NCI-H69 (cell line): Measurements from ENCODE around the gene S1PR1.
A peak's percentile ranks its signal among the peaks of the same experiment; 100 is the strongest.
"Not testable (repeated sequence)": the region's sequence is repeated elsewhere in the genome, so short reads cannot be mapped to it uniquely, and the experiment has no call there.

Experiments used
- DNase-seq: peaks from one replicate; lab custom pipeline; 2025; lab: John Stamatoyannopoulos, UW

S1PR1 gene

GRCh38 chr1:101236516-101237228, at the start of gene S1PR1:
TSS of gene S1PR1 (plus strand) at chr1:101237019. CDS start at chr1:101238985, 1,966 bp downstream.
- peak; percentile 64 for DNase-seq

- DNase-seq, result no peak
Observed at GRCh38 chr1:101187297-101187696, 49.5 kb upstream of the S1PR1 start.

- no peak for DNase-seq
Observed at GRCh38 chr1:101188331-101188730, 48.5 kb upstream of the S1PR1 start.

GRCh38 chr1:101188968-101189367, 47.9 kb upstream of the S1PR1 start:
- not testable (repeated sequence) for DNase-seq

- DNase-seq, result no peak
Observed at GRCh38 chr1:101190441-101190840, 46.4 kb upstream of the S1PR1 start.

GRCh38 chr1:101191049-101191448, 45.8 kb upstream of the S1PR1 start:
- no peak for DNase-seq

- no peak for DNase-seq
Observed at GRCh38 chr1:101193733-101194169, 43.1 kb upstream of the S1PR1 start.

- DNase-seq, result no peak
Observed at GRCh38 chr1:101194746-101195145, 42.1 kb upstream of the S1PR1 start.

- no peak for DNase-seq
Observed at GRCh38 chr1:101196668-101197067, 40.2 kb upstream of the S1PR1 start.

GRCh38 chr1:101198842-101199636, 37.8 kb upstream of the S1PR1 start:
- DNase-seq, result no peak

- no peak for DNase-seq
Observed at GRCh38 chr1:101199637-101199982, 37.2 kb upstream of the S1PR1 start.

- no peak for DNase-seq
Observed at GRCh38 chr1:101200513-101200912, 36.3 kb upstream of the S1PR1 start.

GRCh38 chr1:101203820-101204540, 32.8 kb upstream of the S1PR1 start:
- DNase-seq, result peak; percentile 79

- peak; percentile 16 for DNase-seq
Observed at GRCh38 chr1:101205457-101205856, 31.4 kb upstream of the S1PR1 start.

- DNase-seq, result not testable (repeated sequence)
Observed at GRCh38 chr1:101206139-101206538, 30.7 kb upstream of the S1PR1 start.

- DNase-seq, result not testable (repeated sequence)
Observed at GRCh38 chr1:101207271-101207670, 29.5 kb upstream of the S1PR1 start.

- DNase-seq, result no peak
Observed at GRCh38 chr1:101207891-101208290, 28.9 kb upstream of the S1PR1 start.

GRCh38 chr1:101215363-101216011, 21.3 kb upstream of the S1PR1 start:
- no peak for DNase-seq

GRCh38 chr1:101216623-101217022, 20.2 kb upstream of the S1PR1 start:
- DNase-seq, result no peak

- DNase-seq, result no peak
Observed at GRCh38 chr1:101217148-101217547, 19.7 kb upstream of the S1PR1 start.

GRCh38 chr1:101218968-101219367, 17.9 kb upstream of the S1PR1 start:
- DNase-seq, result not testable (repeated sequence)
